NCI-H2081 treated with DMSO at 0.1 percent for 48 hours (cell line): Measurements from ENCODE around the gene ANKS1A.
"Not testable (repeated sequence)": the region's sequence is repeated elsewhere in the genome, so short reads cannot be mapped to it uniquely, and the experiment has no call there.

Experiments
- DNase-seq: peaks from one replicate; lab custom pipeline; 2025; lab: John Stamatoyannopoulos, UW

Gene ANKS1A

GRCh38 chr6:34992376-34992775, 103.3 kb downstream of the ANKS1A start:
- peak; percentile 96 for DNase-seq

- DNase-seq: no peak
These were observed 104.2 kb downstream of the ANKS1A start for GRCh38 chr6:34993213-34993612.

- no peak for DNase-seq
These were observed 105.6 kb downstream of the ANKS1A start for GRCh38 chr6:34994693-34995092.

GRCh38 chr6:34998417-34998816, 109.4 kb downstream of the ANKS1A start:
- not testable (repeated sequence) for DNase-seq

DNA sequence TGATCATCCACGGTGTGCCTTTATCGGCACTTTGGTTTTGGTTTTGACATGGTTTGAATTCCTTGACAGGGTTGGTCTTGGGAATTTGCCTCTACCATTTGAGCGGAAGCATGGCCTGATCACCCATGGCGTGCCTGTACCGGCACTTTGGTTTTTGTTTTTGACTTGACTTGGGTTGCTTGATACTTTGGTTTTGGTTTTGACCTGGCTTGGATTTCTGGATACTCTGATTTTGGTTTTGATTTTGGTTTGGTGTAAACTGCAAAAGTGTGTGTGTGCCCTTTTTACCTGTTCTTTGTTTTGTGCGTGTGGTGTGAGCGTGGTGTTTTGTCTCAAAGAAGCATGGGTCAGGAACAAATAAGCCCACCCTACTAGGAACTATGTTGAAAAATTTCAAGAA, 110.1 kb downstream of the ANKS1A start:
- DNase-seq: not testable (repeated sequence)

- not testable (repeated sequence) for DNase-seq
These were observed 110.9 kb downstream of the ANKS1A start for GRCh38 chr6:34999962-35000361.

GRCh38 chr6:35001349-35001748, 112.3 kb downstream of the ANKS1A start:
- DNase-seq: not testable (repeated sequence)

DNA sequence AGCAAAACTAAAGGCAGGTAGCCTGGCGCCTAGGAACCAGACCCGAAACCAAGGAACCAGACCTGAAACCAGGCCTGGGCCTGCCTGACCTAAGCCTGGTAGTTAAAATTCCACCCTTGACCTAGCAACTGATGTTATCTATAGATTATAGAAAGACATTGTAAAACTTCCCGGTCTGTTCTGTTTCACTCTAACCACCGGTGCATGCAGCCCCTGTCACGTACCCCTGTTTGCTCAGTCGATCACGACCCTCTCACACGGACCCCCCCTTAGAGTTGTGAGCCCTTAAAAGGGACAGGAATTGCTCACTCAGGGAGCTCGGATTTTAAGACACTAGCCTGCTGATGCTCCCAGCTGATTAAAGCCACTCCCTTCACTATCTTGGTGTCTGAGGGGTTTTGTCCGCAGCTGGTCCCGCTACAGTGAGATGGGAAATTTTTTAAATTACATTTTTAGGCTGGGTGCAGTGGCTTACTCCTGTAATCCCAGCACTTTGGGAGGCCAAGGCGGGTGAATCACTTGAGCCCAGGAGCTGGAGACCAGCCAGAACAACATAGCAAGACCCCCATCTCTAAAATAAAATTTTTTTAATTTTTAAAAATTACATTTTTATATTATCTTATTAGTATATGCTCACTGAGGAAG, 115.0 kb downstream of the ANKS1A start:
- not testable (repeated sequence) for DNase-seq

DNA sequence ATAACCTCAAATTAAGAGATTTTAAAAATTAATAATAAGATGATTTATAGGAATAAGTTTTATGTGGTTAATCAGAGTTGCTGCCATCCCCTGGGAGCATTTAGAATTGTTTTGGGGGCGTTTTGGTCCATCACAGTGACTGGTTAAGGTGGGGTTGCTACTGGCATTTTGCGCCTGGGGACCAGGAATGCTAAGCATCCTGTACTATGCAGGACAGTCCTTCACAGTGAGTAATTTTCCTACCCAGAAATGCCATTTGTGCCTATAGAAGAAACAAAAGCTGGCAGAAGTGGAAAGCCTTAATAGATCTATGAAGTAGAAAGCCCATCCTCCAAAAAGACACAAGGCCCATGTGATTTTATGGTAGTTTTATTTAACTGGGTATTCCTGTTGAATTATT, 118.0 kb downstream of the ANKS1A start:
- no peak for DNase-seq

DNA sequence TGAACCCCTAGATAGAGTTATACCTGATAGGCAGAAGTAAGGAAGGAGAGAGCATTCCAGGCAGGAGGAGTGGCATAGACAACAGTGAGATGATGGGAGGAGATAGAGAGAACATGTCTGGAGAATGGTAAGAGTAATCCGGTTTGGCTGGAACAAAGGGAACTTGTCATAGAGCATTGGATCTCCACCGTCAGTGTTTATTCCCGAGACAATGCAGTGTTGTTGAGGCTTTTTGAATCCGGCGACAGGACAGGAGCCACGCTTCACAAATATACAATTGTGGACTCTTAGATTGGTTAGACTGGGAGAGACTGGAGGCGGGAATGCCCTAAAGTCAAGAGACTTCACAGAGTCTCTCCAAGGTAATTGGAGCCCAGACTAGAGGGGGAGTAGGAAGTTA, 119.8 kb downstream of the ANKS1A start:
- no peak for DNase-seq

GRCh38 chr6:35011096-35012041, 122.3 kb downstream of the ANKS1A start:
- DNase-seq: no peak

GRCh38 chr6:35013701-35014100, 124.6 kb downstream of the ANKS1A start:
- no peak for DNase-seq

DNA sequence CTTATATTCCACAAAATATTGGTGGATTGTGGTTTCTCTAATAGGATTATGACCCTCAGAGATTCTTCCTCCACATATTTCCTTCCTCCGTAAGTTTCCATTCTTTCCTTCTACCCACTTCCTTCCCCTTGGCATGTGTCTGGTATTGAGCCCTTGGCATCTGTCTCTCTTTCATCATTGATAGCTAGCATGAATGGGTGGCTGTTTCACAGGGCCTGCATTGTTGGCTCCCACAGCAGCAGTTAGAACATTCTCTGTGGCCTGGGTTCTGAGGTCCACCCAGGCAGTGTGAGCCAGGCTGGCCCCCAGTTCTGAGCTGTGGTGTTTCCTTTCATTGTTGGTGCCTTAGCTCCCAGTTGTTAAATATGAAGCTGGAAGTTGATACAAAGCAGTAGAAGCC, 125.3 kb downstream of the ANKS1A start:
- DNase-seq: no peak

GRCh38 chr6:35014786-35015185, 125.7 kb downstream of the ANKS1A start:
- no peak for DNase-seq

DNA sequence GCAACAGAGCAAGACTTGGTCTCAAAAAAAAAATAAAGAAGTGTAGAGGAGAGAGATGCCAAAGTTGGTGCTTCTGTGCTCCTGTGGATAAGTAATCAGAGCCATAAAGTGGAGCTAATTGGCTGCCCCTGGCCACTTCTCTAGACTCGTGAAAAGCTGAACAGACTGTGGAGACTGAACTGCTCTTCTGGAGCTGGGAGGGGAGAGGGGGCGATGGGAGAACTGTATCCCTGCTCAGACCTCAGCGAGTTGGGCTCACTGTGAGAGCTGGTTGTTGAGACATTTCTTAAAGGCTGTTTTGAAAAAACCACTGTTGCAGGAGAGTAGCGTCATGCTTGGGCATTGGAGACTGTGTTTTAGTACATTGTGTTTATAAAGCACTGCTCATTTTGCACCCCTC, 126.4 kb downstream of the ANKS1A start:
- no peak for DNase-seq

GRCh38 chr6:35015996-35016395, 126.9 kb downstream of the ANKS1A start:
- DNase-seq: no peak

DNA sequence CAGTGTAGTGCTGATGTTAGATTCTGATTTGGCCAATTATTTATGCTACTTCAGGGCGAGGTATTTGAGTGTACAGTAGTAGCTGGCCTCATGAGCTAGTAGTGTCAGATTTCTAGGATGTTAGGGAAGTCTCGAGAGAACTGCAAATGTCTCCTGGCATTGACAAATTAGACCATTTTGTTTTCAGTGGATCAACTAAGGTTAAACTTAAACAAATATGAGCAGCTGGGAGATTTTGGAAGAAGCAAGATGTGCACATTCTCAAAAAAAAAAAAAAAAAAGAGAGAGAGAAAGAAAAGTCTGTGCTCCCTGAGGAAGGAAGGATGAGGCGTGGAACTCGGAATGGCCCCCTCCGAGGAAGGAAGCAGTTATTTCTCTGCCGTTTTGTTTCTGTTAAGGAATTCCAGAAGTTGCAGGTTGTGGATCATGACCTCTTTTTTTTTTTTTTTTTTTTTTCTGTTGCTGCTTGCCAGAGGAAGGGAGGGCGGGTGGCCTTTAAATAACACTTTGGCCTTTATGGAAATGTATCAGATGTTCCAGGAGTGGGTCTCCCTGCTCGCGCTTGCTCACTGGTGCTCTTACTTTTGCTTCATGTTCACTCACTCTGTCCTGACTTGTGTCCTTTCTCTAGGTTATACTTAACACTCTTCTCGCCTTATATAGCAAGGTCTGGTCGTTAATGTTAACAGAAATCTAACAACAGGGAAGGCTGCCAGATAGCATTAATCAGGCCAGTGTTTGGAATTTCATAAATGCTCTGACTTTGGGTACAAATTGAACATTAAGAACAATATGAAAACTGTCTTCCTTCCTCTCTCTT, 127.7 kb downstream of the ANKS1A start:
- DNase-seq: no peak

- DNase-seq: no peak
These were observed 128.5 kb downstream of the ANKS1A start for GRCh38 chr6:35017411-35018181.

DNA sequence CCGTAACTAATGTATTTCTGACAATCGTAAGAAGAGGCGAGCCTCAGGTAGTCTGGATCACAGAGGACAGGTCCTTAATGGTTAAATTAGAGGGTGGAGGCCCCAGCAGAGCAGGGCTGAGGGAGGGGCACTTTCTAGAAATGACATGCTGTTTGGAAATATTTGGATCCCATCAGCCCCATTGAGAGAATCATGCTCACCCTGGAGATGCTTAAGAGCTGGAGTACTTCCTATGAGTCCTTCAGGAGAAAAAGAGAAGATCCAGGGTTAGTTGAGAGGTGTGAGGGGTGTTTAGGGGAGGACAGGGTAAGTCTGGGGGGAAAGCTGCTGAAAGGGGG, 129.1 kb downstream of the ANKS1A start:
- no peak for DNase-seq

GRCh38 chr6:35018746-35019145, 129.7 kb downstream of the ANKS1A start:
- no peak for DNase-seq

- DNase-seq: no peak
These were observed 130.1 kb downstream of the ANKS1A start for GRCh38 chr6:35019171-35019570.

- DNase-seq: no peak
These were observed 130.8 kb downstream of the ANKS1A start for GRCh38 chr6:35019831-35020230.
